H9 (cell line): ENCODE data around the gene PPIL6. TPM values are rescaled to one million over a fixed set of nuclear protein-coding genes. Genes with fewer than 3 reads are reported as not detected.

Experiments used
- DNase-seq: peaks from one replicate; pipeline ENCODE4 v3.0.0-alpha.2; 2017
- H2AFZ ChIP-seq: one replicate; pipeline ENCODE4 v1.6.1; 2013; ENCODE audit warnings: mild to moderate bottlenecking, low read length, control low read depth, moderate library complexity
- H2AK5ac ChIP-seq: 2 replicates; pipeline ENCODE4 v1.6.1; 2013; ENCODE audit warnings: low read length, control low read depth, mixed read lengths; ENCODE audit not compliant: insufficient read length
- H2BK120ac ChIP-seq: one replicate; pipeline ENCODE4 v1.6.1; 2013; ENCODE audit warnings: low read depth, mild to moderate bottlenecking, low read length, control low read depth, inconsistent platforms; ENCODE audit not compliant: poor library complexity, severe bottlenecking
- H2BK12ac ChIP-seq: 2 replicates; pipeline ENCODE4 v1.6.1; 2013; ENCODE audit warnings: low read length, control low read depth, mixed read lengths, low read depth; ENCODE audit not compliant: insufficient read length
- H2BK15ac ChIP-seq: 2 replicates; pipeline ENCODE4 v1.6.1; 2013; ENCODE audit warnings: low read depth, low read length, control low read depth
- H2BK20ac ChIP-seq: one replicate; pipeline ENCODE4 v1.6.1; 2013; ENCODE audit warnings: low read depth, mild to moderate bottlenecking, low read length, control low read depth, inconsistent platforms; ENCODE audit not compliant: poor library complexity, severe bottlenecking
- H2BK5ac ChIP-seq: 2 replicates; pipeline ENCODE4 v1.6.1; 2013; ENCODE audit warnings: low read length, control low read depth, mixed read lengths; ENCODE audit not compliant: insufficient read length
- H3K14ac ChIP-seq: 2 replicates; pipeline ENCODE4 v1.6.1; 2013; ENCODE audit warnings: low read length, control low read depth; ENCODE audit not compliant: insufficient read depth
- H3K18ac ChIP-seq: 2 replicates; pipeline ENCODE4 v1.6.1; 2013; ENCODE audit warnings: low read depth, mild to moderate bottlenecking, mixed read lengths, low read length, control low read depth; ENCODE audit not compliant: insufficient read length
- H3K23ac ChIP-seq: 2 replicates; pipeline ENCODE4 v1.6.1; 2013; ENCODE audit warnings: low read length, control low read depth, mixed read lengths, low read depth; ENCODE audit not compliant: insufficient read length
- H3K23me2 ChIP-seq: 2 replicates; pipeline ENCODE4 v1.6.1; 2013; ENCODE audit warnings: low read depth, mild to moderate bottlenecking, mixed read lengths, low read length, control low read depth; ENCODE audit not compliant: insufficient read length, poor library complexity, severe bottlenecking
- H3K27ac ChIP-seq: 2 replicates; pipeline ENCODE4 v1.5.1; 2013; ENCODE audit warnings: low read length, control low read depth, mixed read lengths, low read depth; ENCODE audit not compliant: insufficient read length
- H3K27me3 ChIP-seq: 2 replicates; pipeline ENCODE4 v1.6.1; 2013; ENCODE audit warnings: low read length, control low read depth, inconsistent platforms; ENCODE audit not compliant: insufficient read depth
- H3K4ac ChIP-seq: 2 replicates; pipeline ENCODE4 v1.6.1; 2013; ENCODE audit warnings: low read depth, mild to moderate bottlenecking, control low read depth, inconsistent platforms, low read length, moderate library complexity
- H3K4me1 ChIP-seq: 2 replicates; pipeline ENCODE4 v1.6.1; 2013; ENCODE audit warnings: low read length, control low read depth, inconsistent platforms; ENCODE audit not compliant: insufficient read depth
- H3K4me2 ChIP-seq: 2 replicates; pipeline ENCODE4 v1.6.1; 2013; ENCODE audit warnings: low read length, control low read depth, mixed read lengths; ENCODE audit not compliant: insufficient read length, insufficient read depth
- H3K56ac ChIP-seq: 2 replicates; pipeline ENCODE4 v1.6.1; 2013; ENCODE audit warnings: low read depth, mild to moderate bottlenecking, mixed read lengths, low read length, control low read depth; ENCODE audit not compliant: insufficient read length
- H3K79me1 ChIP-seq: 2 replicates; pipeline ENCODE4 v1.6.1; 2013; ENCODE audit warnings: low read depth, mild to moderate bottlenecking, moderate library complexity, low read length, control low read depth, inconsistent platforms; ENCODE audit not compliant: insufficient read depth, poor library complexity, severe bottlenecking
- H3K79me2 ChIP-seq: 2 replicates; pipeline ENCODE4 v1.6.1; 2013; ENCODE audit warnings: low read length, control low read depth, inconsistent platforms; ENCODE audit not compliant: insufficient read depth
- H3K9ac ChIP-seq: 2 replicates; pipeline ENCODE4 v1.6.1; 2013; ENCODE audit warnings: low read length, control low read depth, mixed read lengths; ENCODE audit not compliant: insufficient read length; ENCODE audit errors: extremely low read depth
- H3K9me3 ChIP-seq: one replicate; pipeline ENCODE4 v1.6.1; 2013; ENCODE audit warnings: low read depth, low read length, inconsistent platforms; ENCODE audit not compliant: control insufficient read depth
- H3T11ph ChIP-seq: one replicate; pipeline ENCODE4 v1.6.1; 2013; ENCODE audit warnings: mild to moderate bottlenecking, low read length, control low read depth, inconsistent platforms
- H4K20me1 ChIP-seq: one replicate; pipeline ENCODE4 v1.6.1; 2013; ENCODE audit not compliant: control insufficient read depth, insufficient read length, insufficient read depth
- H4K5ac ChIP-seq: 2 replicates; pipeline ENCODE4 v1.6.1; 2013; ENCODE audit warnings: low read depth, mild to moderate bottlenecking, mixed read lengths, low read length, control low read depth; ENCODE audit not compliant: insufficient read length
- H4K8ac ChIP-seq: replicated peaks from 2 replicates; pipeline ENCODE4 v1.6.1; 2013; ENCODE audit warnings: low read length, control low read depth, mixed read lengths, low read depth; ENCODE audit not compliant: insufficient read length
- H4K91ac ChIP-seq: 2 replicates; pipeline ENCODE4 v1.6.1; 2013; ENCODE audit warnings: low read depth, mild to moderate bottlenecking, moderate library complexity, mixed read lengths, low read length, control low read depth; ENCODE audit not compliant: insufficient read length
- H3K27ac Mint-ChIP-seq, 3 experiments: 2 replicates in 2 of 3; 3 replicates in 1 of 3; pipeline ENCODE4 v1.8.0; 2020 to 2021; ENCODE audit warnings: mixed read lengths in 3 of 3, mild to moderate bottlenecking in 1 of 3, moderate library complexity in 1 of 3
- H3K27me3 Mint-ChIP-seq: 2 replicates; pipeline ENCODE4 v1.8.0; 2021; ENCODE audit warnings: low read depth, mild to moderate bottlenecking, moderate library complexity, mixed read lengths
- H3K36me3 Mint-ChIP-seq, 3 experiments: 2 replicates in 2 of 3; 3 replicates in 1 of 3; pipeline ENCODE4 v1.8.0; 2020 to 2021; ENCODE audit warnings: low read depth in 3 of 3, mixed read lengths in 3 of 3; ENCODE audit not compliant: insufficient read depth in 1 of 3
- H3K4me1 Mint-ChIP-seq, 2 experiments: 2 replicates each; pipeline ENCODE4 v1.8.0; 2020; ENCODE audit warnings: mixed read lengths in 2 of 2
- H3K4me3 Mint-ChIP-seq, 2 experiments: 2 replicates in 1 of 2; 3 replicates in 1 of 2; pipeline ENCODE4 v1.8.0; 2020 to 2021; ENCODE audit warnings: mild to moderate bottlenecking in 2 of 2, mixed read lengths in 2 of 2, moderate library complexity in 1 of 2
- H3K9me3 Mint-ChIP-seq, 2 experiments: 2 replicates in 1 of 2; 3 replicates in 1 of 2; pipeline ENCODE4 v1.8.0; 2020; ENCODE audit warnings: mild to moderate bottlenecking in 2 of 2, mixed read lengths in 2 of 2, moderate library complexity in 1 of 2
- WGBS: extraction: QIAGEN DNeasy Blood & Tissue Kit; methylation state at CpG from one replicate; pipeline ENCODE4 v1.1.7; 2013; ENCODE audit warnings: missing lambda C conversion rate, low lambda C conversion rate, mixed read lengths; ENCODE audit not compliant: insufficient read length; ENCODE audit errors: extremely low coverage; 5-methylcytosine and 5-hydroxymethylcytosine counted together
- total RNA-seq: library from RNA; stranded (reverse); gene quantifications from 2 replicates; pipeline ENCODE4 v1.2.1, GENCODE V29; 2021
- TF ChIP-seq, protein P1 (sequence below): fragments of 200-600 bp; sonication (generic); conservative IDR thresholded peaks from 3 replicates; pipeline ENCODE4 v1.8.0; 2021; ENCODE audit warnings: antibody characterized with exemption, mild to moderate bottlenecking

The PPIL6 gene
- total RNA-seq, 1 experiment from 2014 or later: 1.0 TPM

- Histone ChIP-seq H2BK20ac (no peak overlapping the region), H2BK12ac (no peak overlapping the region), H2AK5ac (no peak overlapping the region), H3K9ac (peak overlapping the region; percentile 41), H3K4me2 (peak overlapping the region; percentile 89), H2BK15ac (no peak overlapping the region), H3K27ac (no peak overlapping the region), H3K4me1 (peaks cover 13% of the 10 kb centered on the region; the same call in 1 of the 2 replicates), H4K8ac (no peak overlapping the region), H3K79me2 (peaks cover 27% of the 10 kb centered on the region; the same call in 1 of the 2 replicates), H3T11ph (no peak overlapping the region), H3K14ac (no peak overlapping the region), H4K5ac (no peak overlapping the region), H2BK5ac (no peak overlapping the region), H3K23ac (no peak overlapping the region), H3K18ac (peak overlapping the region; percentile 26), H3K79me1 (peaks cover 2% of the 10 kb centered on the region), H3K56ac (no peak overlapping the region), H3K4ac (no peak overlapping the region), H2AFZ (no peak overlapping the region), H4K91ac (no peak overlapping the region), H3K23me2 (peaks cover 4% of the 10 kb centered on the region), H3K9me3 (no peaks in the 10 kb centered on the region), H2BK120ac (no peak overlapping the region), H4K20me1 (no peaks in the 10 kb centered on the region), H3K27me3 (no peaks in the 10 kb centered on the region)
- Mint-ChIP-seq H3K9me3 (no peaks in the 10 kb centered on the region), H3K36me3 (peaks cover 15 to 33% (median 31%) of the 10 kb centered on the region in 3 experiments), H3K4me1 (peaks cover 43 to 46% of the 10 kb centered on the region in 2 experiments), H3K4me3 (peak overlapping the region; percentile 60 to 76), H3K27ac (no peak overlapping the region), H3K27me3 (peaks cover 3% of the 10 kb centered on the region; the same call in 1 of the 2 replicates)
- TF ChIP-seq, protein P1, sequence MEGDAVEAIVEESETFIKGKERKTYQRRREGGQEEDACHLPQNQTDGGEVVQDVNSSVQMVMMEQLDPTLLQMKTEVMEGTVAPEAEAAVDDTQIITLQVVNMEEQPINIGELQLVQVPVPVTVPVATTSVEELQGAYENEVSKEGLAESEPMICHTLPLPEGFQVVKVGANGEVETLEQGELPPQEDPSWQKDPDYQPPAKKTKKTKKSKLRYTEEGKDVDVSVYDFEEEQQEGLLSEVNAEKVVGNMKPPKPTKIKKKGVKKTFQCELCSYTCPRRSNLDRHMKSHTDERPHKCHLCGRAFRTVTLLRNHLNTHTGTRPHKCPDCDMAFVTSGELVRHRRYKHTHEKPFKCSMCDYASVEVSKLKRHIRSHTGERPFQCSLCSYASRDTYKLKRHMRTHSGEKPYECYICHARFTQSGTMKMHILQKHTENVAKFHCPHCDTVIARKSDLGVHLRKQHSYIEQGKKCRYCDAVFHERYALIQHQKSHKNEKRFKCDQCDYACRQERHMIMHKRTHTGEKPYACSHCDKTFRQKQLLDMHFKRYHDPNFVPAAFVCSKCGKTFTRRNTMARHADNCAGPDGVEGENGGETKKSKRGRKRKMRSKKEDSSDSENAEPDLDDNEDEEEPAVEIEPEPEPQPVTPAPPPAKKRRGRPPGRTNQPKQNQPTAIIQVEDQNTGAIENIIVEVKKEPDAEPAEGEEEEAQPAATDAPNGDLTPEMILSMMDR: no peak
- no CpG with 5 or more reads among the region's 6 CpGs for WGBS
- DNase-seq: no peak
Observed at GRCh38 chr6:109483735-109484057, 43.3 kb upstream of the PPIL6 start.
